ENCODE measurements around the gene ZNF75A.
"Not testable (repeated sequence)": the region's sequence is repeated elsewhere in the genome, so short reads cannot be mapped to it uniquely, and the experiment has no call there.

The ZNF75A gene

DNA sequence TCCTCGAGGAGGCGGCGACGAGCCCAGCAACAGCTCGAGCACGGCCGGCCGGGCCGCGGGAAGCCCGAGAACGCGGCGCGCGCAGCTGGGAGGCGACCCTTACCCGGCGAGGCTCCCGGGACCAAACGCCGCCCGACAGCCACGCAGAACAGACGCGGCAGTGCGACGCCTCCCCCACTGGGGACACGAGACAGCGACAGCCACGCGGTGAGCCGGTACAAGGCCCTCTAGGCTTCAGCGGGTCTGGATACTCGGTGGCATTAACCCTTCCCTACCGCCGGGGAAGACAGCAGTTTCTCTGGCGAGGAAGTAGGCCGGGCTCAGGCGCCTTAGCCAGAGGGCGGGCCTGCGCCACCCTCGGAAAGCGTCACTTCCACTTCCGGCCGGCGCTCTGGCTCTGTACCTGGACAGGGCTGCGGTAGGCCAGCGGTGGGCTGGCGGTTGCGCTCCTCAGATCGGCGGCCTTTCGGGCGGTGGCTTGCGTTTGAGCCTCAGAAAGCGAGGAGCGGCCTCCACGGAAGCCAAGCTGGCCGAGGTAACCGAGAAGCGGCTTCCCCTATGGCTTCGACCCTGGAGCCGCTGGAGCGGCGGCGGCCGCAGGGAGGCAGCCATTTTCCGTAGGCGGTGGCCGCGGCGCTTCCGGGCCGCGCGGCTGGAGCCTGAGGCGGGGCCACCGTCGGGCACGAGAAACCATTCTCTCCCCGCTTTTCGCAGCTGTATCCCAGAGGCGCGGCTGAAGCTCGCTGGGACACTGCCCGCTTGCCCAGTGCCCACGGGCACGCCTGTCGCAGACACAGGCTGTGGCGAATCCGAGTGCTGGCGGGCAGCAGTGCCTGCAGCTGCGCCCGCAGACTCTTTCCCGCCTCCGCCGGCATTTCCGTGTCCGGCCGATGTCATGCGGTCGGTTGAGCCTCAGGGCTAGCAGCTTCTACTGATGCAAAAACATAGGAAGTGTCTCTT lies at the start of gene ZNF75A, which contains the start of gene TIGD7:
ZNF75A (plus strand) TSS at position 389 of the 960 bp plus-strand sequence. CDS start 2,932 bp downstream, outside the sequence.
TIGD7 (minus strand) TSS at position 322 of the 960 bp plus-strand sequence. CDS start 4,816 bp downstream, outside the sequence.
- peak; percentile 76 for DNase-seq

DNA sequence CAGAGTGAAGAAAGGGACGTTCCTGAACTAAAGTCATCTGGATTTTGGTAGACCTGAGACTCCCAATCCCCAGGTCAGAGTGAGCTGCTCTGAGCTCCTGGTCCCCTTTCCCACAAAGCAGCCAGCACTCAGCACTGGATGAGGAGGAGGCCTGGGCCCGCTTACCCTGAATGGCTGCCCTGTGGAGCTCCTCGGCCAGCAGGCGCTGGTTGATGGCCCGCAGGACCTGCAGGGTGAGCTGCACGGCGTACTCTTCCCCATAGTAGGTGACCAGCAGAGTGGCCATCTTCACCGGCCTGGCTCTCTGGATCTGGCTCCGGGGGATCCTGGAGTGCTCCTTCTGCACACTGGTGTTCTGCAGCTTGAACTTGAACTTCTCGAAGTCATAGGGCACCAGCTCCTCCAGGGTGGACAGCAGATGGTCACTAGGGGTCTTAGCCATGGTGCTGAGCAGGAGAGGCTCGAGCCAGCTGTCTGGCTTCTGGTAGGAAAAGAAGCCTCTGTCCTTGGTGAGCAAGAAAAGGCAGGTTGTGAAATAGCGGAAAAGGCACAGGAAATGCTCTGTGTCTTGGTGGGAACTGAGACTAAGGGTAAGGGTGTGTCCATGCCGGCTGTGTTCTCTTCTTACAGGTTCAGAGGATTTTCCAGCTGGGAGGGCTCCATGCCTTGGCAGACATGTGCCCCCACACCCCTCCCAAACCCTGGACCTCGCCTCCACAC lies 49.0 kb upstream of the ZNF75A start, which contains the start of gene MEFV:
MEFV (minus strand) TSS at position 488 of the 720 bp plus-strand sequence; CDS start at position 442, 46 bp downstream.
- DNase-seq = no peak

DNA sequence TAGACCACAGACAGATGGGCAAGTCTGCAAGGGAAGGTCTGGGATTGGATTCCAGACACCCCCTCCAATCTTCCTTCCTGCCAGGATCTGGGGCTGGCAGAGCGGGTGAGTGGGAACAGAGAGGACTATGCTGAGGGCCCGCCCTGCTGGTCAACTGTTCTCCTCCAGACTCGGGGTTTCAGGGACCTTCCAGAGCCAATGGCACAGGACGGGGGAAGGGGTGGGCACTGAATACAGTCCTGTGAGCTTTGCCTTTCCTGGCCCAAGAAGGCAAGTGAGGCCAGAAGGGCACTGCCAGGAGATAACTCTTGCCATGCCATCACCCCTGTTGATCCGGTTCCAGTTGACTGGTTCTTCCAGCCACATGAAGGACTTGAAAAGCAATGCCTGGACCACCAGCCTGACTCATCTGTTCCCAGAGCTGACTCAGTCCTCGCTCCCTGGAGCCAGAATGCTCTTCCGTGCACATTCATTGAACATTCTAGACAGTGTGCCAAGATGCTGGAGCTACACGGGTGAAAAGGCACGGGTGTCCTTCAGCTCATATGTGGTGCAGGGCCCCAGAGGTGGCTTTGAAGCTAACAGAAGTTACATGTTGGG lies 48.3 kb upstream of the ZNF75A start:
- DNase-seq = no peak

DNA sequence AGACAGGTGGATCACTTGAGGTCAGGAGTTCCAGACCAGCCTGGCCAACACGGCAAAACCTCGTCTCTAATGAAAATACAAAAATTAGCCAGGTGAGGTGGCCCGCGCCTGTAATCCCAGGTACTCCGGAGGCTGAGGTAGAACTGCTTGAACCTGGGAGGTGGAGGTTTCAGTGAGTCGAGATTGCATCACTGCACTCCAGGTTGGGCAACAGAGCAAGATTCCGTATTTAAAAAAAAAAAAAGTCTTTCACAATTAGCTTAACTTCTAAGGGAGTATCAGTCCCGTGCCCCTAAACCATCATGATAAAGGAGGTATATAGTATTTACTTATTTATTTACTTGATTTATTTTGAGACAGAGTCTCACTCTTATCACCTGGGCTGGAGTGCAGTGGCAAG lies 45.5 kb upstream of the ZNF75A start:
- DNase-seq = no peak

DNA sequence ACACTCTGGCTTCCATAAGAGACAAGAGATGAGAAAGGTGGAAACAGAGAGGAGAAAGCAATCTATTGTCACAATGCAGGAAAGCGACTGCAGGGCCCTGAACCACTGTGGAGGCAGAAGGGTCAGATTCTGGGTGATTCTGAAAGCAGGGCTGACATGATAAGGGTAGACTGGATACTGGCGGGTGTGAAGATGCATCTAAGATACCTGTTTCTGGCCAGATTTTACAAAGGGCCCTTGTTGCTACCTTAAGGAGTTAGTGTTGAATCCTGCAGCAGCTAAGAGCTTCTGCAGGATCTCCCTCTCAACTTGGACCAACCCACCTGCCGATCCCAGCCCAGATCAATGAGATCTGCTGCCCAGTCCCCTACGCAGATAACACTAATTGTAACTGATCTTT lies 42.8 kb upstream of the ZNF75A start:
- DNase-seq = no peak

DNA sequence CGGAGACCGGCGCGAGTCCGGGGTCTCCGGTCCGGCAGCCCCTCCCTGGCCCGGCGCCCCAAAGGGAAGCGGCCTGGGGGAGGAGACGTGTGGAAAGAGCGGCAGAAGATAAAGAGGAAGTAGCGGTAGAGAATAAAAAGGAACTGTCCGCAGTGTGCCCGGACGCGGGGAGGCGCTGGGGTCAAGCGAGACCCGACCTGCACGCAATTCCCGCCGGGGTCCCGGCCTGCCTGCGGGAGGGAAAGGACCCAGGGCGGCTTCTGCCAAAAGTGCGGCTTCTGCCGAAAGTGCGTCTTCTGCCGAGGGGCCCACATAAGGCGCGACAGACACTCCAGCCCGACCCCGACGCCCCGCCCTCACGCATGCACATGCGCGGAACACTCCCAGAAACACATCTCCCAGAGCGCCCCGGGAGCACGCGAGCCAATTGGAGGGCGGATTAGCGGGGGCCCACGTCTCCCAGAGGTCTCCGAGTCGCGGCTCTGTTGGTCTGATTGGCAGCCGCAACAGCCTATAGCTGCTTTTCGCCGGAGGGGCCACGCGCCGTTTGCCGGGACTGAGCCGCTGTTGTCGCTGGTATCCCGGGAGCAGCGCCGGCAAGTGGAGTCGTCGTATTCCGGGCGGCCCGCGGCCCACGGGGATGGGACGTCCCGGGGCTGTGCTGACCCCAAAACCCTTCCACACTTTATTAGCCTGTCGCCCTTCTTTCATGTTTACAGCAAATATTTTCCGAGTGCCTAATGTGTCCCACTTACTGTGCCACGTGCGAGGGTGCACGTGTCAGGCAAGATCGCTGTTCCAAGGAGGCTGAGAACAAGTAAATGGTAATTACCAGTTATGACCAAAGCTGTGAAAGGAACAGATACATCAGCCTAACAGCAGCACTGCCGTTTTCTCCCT lies 40.9 kb upstream of the ZNF75A start:
- DNase-seq = peak; percentile 99

DNA sequence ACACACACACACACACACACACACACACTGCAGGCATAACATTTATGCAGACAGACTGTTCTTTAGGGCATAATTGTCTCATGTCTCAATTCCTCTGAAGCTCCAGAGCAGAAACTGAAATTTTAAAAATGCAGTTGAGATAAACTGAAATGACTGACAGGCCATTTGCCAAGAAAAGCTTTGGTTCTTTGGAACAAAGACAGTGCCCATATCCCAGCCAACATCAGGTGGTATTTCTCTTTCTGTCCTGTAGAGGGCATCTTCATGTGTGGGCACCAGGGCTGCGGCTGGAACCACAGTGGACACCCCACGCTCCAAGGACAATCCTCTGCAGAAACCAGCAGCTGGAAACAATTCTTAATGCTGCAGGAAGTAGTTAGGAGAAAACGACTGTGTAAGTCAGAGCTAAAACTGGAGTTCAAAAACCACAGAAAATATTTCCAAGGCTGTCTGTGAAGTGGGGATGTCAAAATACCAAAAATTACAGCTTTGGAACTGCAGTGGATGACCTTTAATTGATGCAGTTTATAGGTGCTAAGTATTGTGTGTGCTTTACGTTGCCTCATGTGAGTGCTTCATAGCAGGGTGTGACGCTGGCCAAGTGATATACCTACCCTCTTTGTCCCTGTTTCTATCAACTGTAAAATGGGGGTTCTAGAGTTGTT lies 38.3 kb upstream of the ZNF75A start:
- no peak for DNase-seq

DNA sequence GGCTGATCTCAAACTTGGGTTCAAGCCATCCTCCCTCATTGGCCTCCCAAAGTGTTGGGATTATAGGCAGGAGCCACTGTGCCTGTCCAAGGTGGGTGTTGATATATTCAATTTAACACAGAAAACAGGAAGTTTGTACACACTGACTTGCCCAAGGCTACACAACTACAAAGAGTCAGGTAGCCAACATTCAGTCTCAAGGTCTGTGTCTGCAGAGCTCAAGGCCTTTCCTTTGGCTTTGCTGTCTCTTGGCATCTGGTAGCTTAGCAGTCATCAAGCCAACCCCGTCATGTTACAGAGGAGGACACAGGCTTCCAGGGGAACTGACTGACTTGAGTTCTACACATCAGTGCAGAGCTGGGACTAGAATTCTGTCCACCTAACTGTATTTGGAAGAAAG lies 37.0 kb upstream of the ZNF75A start:
- no peak for DNase-seq

DNA sequence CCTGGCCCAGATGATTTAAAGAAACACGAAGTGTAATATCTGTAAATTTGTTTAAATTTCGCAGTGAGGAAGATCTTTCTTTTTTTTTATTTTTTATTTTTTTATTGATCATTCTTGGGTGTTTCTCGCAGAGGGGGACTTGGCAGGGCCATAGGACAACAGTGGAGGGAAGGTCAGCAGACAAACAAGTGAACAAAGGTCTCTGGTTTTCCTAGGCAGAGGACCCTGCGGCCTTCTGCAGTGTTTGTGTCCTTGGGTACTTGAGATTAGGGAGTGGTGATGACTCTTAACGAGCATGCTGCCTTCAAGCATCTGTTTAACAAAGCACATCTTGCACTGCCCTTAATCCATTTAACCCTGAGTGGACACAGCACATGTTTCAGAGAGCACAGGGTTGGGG lies 34.6 kb upstream of the ZNF75A start:
- DNase-seq = not testable (repeated sequence)

DNA sequence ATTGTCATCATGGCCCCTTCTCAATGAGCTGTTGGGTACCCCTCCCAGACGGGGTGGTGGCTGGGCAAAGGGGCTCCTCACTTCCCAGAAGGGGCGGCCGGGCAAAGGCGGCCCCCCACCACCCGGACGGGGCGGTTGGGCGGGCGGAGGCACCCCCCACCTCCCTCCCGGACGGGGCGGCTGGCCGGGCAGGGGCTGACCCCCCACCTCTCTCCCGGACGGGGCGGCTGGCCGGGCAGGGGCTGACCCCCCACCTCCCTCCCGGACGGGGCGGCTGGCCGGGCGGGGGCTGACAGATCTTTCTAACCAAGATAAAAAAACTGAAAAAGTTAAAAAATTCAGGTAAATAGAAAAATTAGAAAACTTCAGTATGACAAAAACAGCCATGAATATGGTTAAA lies 34.0 kb upstream of the ZNF75A start:
- not testable (repeated sequence) for DNase-seq

DNA sequence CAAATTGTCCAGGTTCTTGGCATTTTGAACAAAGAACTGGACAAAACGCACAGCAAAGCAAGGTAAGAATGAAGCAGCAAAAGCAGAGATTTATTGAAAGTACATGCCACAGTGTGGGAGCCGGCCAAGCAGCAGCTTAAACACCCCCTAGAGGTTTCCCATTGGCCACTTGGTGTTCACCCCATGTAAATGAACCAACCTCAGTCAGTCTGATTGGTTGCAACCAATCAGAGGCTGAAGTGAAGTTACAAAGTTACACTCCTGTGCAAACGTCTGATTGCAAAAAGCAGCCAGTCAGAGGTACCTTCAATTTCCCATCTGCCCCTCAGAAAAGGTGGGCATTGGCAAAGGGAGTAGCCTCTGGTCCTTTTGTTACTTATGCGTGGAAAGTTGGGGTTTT lies 30.8 kb upstream of the ZNF75A start:
- DNase-seq = no peak

DNA sequence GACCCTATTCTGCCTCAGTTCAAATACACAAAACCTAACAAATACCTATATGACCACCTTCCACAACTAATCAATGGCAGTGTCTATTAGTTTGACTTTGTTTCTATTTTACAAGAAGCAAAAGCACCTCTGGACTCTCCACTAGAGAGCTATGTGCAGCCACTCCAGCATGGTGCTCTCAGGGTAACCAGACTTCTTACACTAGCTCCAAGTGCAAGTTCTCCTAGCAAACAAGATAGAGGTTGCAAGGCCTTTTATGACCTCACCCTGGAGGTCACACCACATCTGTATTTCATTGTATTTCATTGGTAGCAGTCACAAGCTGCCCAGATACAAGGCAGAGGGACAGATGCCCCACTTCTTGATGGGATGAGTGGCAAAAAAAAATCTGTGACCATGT lies 30.4 kb upstream of the ZNF75A start:
- DNase-seq = no peak

DNA sequence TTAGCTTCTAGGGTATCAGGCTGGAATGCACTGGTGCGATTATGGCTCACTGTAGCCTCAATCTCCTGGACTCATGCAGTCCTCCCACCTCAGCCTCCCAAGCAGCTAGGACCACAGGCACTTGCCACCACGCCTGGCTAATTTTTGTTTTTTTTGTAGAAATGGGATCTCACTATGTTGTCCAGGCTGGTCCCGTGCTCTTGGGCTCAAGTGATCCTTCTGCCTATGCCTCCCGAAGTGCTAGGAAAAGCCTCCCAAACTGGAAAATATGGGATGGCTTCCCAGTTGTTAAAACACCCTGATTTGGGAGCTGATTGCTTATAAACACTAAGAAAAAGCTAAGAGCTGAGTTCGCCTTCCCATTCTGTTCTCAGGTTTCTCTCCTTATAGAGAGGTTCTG lies 28.6 kb upstream of the ZNF75A start:
- DNase-seq = no peak

DNA sequence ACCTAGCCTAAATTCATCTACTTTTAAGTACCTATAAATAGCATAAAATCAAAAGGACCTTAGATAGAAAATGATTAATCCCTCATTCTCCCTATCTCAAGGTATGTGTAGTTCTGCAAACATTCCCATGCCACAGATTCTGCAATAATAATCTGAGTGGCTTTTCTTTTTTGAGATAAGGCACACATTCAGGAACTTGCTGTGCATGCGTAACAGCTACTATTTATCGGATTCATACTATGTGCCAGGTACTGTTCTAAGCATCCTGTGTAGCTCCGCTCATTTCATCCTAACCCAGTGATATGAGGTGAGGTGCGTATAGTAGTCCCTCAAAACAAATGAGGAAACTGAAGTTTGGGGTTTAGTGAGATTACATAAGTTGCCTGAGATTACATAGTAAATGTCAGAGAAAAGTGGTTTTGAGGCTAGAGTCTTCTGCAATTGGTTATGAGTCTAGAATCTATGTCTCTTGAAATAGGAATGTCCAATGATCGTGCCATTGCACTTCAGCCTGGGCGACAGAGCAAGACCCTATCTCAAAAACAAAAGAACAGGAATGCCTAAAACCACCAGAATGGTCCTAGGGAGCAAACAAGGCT lies 24.0 kb upstream of the ZNF75A start:
- no peak for DNase-seq

DNA sequence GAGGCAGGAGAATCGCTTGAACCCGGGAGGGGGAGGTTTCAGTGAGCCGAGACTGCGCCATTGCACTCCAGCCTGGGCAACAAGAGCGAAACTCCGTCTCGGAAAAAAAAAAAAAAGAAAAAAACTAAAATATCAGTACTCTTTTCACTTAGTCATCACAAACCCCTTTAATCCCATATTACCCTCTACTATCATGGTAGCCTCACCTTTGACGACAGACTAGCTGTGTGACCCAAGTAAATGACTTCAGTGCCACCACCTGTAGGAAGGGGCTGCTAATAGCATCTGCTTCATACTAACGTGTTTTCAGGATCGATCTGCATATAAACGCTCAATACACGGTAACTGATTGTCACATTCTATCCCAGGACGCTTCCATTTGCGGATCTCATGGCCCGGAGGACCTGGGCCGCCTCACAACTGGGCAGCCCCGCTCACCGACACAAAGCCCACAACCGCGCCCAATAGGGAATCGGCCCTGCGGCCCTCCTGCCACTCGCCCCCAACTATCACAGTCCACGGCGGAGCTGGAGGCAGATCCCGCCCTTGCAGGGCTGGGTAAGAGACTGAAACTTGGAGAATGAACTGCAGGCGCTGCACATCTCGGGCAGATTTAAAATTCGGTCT lies 23.1 kb upstream of the ZNF75A start:
- no peak for DNase-seq

DNA sequence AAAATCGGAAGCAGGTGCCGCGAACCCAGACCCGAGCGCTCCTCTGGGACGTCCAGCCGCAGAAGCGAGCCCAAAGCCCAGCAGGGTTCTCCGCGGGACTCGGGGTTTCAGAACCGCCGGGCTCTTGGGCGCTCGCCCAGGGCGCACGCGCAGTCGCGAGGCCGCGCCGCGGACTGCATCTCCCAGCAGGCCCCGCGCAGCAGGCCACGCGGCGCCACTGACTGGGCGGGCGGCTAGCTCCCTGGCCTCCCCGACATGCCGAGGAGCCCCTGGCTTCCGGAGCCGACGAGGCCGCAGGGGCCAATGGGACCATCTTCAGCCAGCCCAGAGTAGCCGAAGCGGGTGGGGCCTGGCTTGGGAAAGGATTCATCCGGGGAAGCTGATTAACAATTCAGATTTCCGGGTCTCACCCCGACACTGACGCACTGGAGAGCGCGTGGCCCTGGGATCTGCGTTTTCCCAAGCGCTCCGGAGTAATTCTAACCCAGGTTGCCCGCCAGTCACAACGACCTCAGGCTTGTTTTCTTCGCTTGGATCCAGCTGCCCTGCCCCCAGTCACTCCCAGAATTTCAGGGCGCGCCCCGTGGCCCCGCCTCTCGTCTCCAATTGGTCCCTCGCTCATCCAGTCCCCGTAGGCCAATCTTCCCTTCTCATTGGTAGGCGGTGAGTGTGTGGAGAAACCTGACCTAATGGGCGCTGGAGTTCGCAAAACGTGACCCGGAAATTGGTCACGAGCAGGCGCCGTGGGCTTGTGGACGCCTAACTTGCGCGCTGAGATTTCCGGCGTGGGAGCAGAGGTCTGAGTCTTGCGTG lies 22.4 kb upstream of the ZNF75A start, which contains the start of gene ZNF263:
ZNF263 (plus strand) TSS at position 762 of the 813 bp plus-strand sequence. CDS start 328 bp downstream, outside the sequence.
- peak; percentile 93 for DNase-seq

DNA sequence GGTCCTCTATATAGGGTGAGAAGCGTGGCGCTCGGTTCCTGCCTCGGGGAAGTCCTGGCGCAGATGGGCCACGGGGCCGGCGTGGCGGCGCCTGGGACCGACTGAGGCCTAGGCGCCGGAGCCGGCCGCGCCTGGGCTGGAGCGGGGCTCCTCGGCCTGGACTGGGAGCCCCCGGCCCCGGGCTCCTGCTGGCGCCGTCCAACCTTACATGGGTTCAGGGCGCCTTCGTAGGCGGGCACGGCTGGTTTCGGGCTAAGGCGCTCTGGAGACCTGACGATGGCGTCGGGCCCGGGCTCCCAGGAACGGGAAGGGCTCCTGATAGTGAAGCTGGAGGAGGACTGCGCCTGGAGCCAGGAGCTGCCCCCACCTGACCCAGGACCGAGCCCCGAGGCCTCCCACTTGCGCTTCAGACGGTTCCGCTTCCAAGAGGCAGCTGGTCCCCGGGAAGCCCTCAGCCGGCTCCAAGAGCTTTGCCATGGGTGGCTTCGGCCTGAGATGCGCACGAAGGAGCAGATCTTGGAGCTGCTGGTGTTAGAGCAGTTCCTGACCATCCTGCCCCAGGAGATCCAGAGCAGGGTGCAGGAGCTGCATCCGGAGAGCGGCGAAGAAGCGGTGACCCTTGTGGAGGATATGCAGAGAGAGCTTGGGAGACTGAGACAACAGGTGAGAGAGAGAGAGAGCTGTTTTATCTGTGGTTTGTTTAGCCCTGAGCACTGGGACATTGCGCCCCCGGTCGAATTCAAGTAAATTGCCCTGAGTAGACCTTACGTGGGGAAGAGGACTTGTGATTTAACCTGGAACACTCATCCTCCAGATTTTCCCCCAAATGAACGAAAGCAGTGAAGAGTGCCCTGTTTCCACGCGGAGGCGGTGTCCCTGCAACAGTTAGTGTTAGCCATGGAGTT lies 21.5 kb upstream of the ZNF75A start:
- no peak for DNase-seq

DNA sequence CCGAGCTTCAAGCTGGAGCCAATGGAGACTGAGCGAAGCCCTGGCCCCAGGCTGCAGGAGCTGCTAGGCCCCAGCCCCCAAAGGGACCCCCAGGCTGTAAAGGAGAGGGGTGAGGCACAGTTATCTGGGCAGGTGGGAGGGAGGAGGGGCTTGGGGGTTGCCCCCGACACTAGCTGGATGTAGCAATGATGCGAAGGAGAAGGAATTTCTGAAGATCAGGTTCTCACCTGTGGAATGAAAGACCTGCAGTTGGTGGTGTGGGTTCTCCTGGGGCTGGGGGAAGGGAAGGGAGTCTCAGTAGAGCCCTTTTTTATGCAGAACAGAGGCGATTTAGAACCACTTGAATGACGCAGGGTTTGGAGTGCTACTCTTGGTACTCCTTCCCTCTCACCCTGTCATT lies 20.2 kb upstream of the ZNF75A start:
- DNase-seq = no peak
